NCI-H2029 (cell line): Measurements from ENCODE around the gene CNDP2.

Experiments used
- DNase-seq: peaks from one replicate; lab custom pipeline; 2025; lab: John Stamatoyannopoulos, UW

Gene CNDP2

GRCh38 chr18:74571895-74572680 is 75.9 kb downstream of the CNDP2 start:
- no peak for DNase-seq

GRCh38 chr18:74573053-74573452 is 76.9 kb downstream of the CNDP2 start:
- no peak for DNase-seq
